SK-N-SH treated with all-trans-retinoic acid at 6 μM for 48 hours (cell line): ENCODE data around the gene ELMO1.
A peak's percentile ranks its signal among the peaks of the same experiment; 100 is the strongest.

Experiments used
- ATAC-seq: fragments of 200-7000 bp; cut with Tn5 transposase; 3 replicates; pipeline ENCODE4 v1.9.1; 2020; ENCODE audit warnings: mild to moderate bottlenecking, moderate library complexity
- ARNTL ChIP-seq: fragments of 450-650 bp; formaldehyde crosslinking; IDR thresholded peaks from 2 replicates; pipeline ENCODE4 v1.5.0; 2020; ENCODE audit warnings: low read depth, mild to moderate bottlenecking, moderate library complexity, borderline replicate concordance
- BACH2 ChIP-seq: fragments of 250-450 bp; sonication (Bioruptor Pico); IDR thresholded peaks from 2 replicates; pipeline ENCODE4 v1.9.0; 2021; ENCODE audit warnings: mild to moderate bottlenecking, borderline replicate concordance
- CSDC2 ChIP-seq: fragments of 250-450 bp; sonication (Bioruptor Pico); IDR thresholded peaks from 2 replicates; pipeline ENCODE4 v1.5.0; 2020; ENCODE audit warnings: mild to moderate bottlenecking, moderate library complexity
- ESRRG ChIP-seq: fragments of 250-450 bp; sonication (Bioruptor Pico); IDR thresholded peaks from 2 replicates; pipeline ENCODE4 v1.6.1; 2021; ENCODE audit warnings: mild to moderate bottlenecking
- GLIS3 ChIP-seq: fragments of 250-450 bp; sonication (Bioruptor Pico); IDR thresholded peaks from 2 replicates; pipeline ENCODE4 v1.5.0; 2020; ENCODE audit warnings: mild to moderate bottlenecking, moderate library complexity
- ISL1 ChIP-seq: fragments of 250-450 bp; sonication (Bioruptor Pico); IDR thresholded peaks from 2 replicates; pipeline ENCODE4 v2.1.2; 2022; ENCODE audit warnings: mild to moderate bottlenecking, moderate library complexity
- OSR1 ChIP-seq: fragments of 250-450 bp; sonication (Bioruptor Pico); IDR thresholded peaks from 2 replicates; pipeline ENCODE4 v1.8.0; 2022; ENCODE audit warnings: moderate library complexity, mild to moderate bottlenecking, inconsistent platforms
- TOX ChIP-seq: fragments of 250-450 bp; sonication (Bioruptor Pico); IDR thresholded peaks from 2 replicates; pipeline ENCODE4 v1.8.0; 2021; ENCODE audit warnings: mild to moderate bottlenecking, moderate library complexity, borderline replicate concordance
- ZC3H10 ChIP-seq: fragments of 250-450 bp; sonication (Bioruptor Pico); IDR thresholded peaks from 2 replicates; pipeline ENCODE4 v1.5.1; 2021; ENCODE audit warnings: mild to moderate bottlenecking, moderate library complexity
- ZFP3 ChIP-seq: fragments of 250-450 bp; sonication (Bioruptor Pico); IDR thresholded peaks from 2 replicates; pipeline ENCODE4 v1.5.0; 2020; ENCODE audit warnings: mild to moderate bottlenecking, moderate library complexity
- ZFP30 ChIP-seq: fragments of 450-650 bp; formaldehyde crosslinking; IDR thresholded peaks from 2 replicates; pipeline ENCODE4 v1.5.0; 2022; ENCODE audit warnings: mild to moderate bottlenecking, moderate library complexity
- ZNF70 ChIP-seq: fragments of 450-650 bp; formaldehyde crosslinking; IDR thresholded peaks from 2 replicates; pipeline ENCODE4 v1.5.0; 2020; ENCODE audit warnings: mild to moderate bottlenecking, moderate library complexity
- ZNF8 ChIP-seq: fragments of 450-650 bp; formaldehyde crosslinking; IDR thresholded peaks from 2 replicates; pipeline ENCODE4 v1.5.0; 2020; ENCODE audit warnings: mild to moderate bottlenecking, moderate library complexity
- TF ChIP-seq, protein P1 (sequence below): fragments of 250-450 bp; sonication (Bioruptor Pico); IDR thresholded peaks from 2 replicates; pipeline ENCODE4 v1.5.0; 2020; ENCODE audit warnings: mild to moderate bottlenecking, moderate library complexity
- TF ChIP-seq, protein P2 (sequence below): fragments of 250-450 bp; sonication (Bioruptor Pico); IDR thresholded peaks from 2 replicates; pipeline ENCODE4 v1.8.0; 2021; ENCODE audit warnings: low read depth, mild to moderate bottlenecking, moderate library complexity, borderline replicate concordance
- TF ChIP-seq, protein P3 (sequence below): fragments of 250-450 bp; sonication (Bioruptor Pico); IDR thresholded peaks from 2 replicates; pipeline ENCODE4 v1.8.0; 2020; ENCODE audit warnings: mild to moderate bottlenecking, moderate library complexity, borderline replicate concordance

ELMO1 gene

DNA sequence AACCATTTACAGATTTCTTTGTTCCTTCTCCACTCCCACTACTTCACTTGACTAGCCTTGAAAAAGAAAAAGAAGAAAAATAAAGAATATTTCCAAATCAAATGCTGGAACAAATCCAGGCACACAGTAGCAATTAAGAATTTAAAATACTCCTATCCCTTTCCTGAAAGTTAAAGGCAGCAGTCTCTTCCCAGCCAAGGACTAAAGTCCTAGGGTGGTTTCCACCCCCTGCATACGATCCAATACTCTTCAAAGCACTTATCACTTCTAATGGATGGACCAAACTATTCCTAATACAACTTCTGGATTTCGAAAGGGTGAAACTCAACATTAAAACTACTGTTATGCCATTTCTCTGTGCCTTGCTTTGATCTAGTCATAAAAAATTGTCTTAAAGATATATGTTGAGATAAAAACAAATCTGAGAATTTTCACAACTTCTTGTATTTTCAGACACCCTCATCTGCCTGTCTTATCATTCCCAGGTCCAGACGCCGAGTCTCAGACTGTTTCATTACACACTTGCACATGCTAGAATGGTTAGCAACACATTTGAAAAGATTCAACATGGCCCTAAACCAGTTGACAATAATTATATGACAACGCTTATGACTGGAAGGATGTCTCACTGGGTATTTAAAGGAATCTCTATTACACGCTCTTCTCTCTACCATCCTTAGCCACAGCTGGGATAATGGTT, 13.4 kb downstream of the ELMO1 start:
- ATAC-seq: no peak
- TF ChIP-seq TOX (no peak), CSDC2 (CRISPR knock-in tag) (no peak), ZNF8 (CRISPR knock-in tag) (no peak), ZNF70 (CRISPR knock-in tag) (no peak)
- TF ChIP-seq, protein P1, sequence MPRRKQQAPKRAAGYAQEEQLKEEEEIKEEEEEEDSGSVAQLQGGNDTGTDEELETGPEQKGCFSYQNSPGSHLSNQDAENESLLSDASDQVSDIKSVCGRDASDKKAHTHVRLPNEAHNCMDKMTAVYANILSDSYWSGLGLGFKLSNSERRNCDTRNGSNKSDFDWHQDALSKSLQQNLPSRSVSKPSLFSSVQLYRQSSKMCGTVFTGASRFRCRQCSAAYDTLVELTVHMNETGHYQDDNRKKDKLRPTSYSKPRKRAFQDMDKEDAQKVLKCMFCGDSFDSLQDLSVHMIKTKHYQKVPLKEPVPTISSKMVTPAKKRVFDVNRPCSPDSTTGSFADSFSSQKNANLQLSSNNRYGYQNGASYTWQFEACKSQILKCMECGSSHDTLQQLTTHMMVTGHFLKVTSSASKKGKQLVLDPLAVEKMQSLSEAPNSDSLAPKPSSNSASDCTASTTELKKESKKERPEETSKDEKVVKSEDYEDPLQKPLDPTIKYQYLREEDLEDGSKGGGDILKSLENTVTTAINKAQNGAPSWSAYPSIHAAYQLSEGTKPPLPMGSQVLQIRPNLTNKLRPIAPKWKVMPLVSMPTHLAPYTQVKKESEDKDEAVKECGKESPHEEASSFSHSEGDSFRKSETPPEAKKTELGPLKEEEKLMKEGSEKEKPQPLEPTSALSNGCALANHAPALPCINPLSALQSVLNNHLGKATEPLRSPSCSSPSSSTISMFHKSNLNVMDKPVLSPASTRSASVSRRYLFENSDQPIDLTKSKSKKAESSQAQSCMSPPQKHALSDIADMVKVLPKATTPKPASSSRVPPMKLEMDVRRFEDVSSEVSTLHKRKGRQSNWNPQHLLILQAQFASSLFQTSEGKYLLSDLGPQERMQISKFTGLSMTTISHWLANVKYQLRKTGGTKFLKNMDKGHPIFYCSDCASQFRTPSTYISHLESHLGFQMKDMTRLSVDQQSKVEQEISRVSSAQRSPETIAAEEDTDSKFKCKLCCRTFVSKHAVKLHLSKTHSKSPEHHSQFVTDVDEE: no peak

DNA sequence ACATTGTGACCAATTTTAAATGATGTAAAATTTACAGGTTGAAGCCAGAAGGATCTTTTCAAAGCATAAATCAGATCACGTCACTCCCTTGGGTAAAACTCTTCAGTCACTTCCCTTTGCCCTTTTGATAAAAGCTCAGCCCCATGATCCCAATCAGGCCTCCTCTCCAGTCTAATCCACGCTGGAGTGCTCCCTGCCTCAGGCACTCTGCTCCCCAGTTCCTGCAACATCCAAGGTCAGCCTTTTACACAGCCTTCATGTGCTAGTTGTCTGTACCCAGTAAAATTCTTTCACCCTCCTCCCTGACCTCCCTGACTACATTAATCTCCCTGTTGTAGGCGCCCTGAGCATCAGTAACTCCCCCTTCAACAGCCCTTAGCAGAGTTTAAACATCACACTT, 14.1 kb downstream of the ELMO1 start:
- no peak for ATAC-seq
- TF ChIP-seq, protein P2, sequence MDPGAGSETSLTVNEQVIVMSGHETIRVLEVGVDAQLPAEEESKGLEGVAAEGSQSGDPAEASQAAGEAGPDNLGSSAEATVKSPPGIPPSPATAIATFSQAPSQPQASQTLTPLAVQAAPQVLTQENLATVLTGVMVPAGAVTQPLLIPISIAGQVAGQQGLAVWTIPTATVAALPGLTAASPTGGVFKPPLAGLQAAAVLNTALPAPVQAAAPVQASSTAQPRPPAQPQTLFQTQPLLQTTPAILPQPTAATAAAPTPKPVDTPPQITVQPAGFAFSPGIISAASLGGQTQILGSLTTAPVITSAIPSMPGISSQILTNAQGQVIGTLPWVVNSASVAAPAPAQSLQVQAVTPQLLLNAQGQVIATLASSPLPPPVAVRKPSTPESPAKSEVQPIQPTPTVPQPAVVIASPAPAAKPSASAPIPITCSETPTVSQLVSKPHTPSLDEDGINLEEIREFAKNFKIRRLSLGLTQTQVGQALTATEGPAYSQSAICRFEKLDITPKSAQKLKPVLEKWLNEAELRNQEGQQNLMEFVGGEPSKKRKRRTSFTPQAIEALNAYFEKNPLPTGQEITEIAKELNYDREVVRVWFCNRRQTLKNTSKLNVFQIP (CRISPR knock-in tag): no peak
- TF ChIP-seq ARNTL (CRISPR knock-in tag) (no peak), GLIS3 (no peak), ESRRG (CRISPR knock-in tag) (no peak), OSR1 (CRISPR knock-in tag) (no peak)
- TF ChIP-seq, protein P3, sequence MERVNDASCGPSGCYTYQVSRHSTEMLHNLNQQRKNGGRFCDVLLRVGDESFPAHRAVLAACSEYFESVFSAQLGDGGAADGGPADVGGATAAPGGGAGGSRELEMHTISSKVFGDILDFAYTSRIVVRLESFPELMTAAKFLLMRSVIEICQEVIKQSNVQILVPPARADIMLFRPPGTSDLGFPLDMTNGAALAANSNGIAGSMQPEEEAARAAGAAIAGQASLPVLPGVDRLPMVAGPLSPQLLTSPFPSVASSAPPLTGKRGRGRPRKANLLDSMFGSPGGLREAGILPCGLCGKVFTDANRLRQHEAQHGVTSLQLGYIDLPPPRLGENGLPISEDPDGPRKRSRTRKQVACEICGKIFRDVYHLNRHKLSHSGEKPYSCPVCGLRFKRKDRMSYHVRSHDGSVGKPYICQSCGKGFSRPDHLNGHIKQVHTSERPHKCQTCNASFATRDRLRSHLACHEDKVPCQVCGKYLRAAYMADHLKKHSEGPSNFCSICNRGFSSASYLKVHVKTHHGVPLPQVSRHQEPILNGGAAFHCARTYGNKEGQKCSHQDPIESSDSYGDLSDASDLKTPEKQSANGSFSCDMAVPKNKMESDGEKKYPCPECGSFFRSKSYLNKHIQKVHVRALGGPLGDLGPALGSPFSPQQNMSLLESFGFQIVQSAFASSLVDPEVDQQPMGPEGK: no peak

DNA sequence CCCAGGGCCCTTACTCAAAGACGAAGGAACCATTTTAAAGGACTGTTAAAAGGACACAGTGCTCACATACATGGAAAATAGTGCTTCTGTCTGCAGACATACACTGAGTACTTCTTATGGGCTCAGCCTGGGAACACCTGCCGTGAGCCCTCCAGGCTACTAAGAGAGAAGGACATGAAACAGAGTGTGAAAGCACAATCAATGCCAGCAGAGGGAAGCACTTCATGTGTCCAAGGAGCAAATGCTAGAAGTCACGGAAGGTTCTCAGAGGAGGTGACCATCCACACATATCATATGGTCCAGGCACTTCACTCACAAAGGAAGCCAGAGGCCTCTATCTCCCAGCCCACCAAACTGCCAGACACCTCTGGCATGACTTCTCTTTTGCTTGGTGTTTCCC, 15.5 kb downstream of the ELMO1 start:
- no peak for ATAC-seq
- TF ChIP-seq BACH2 (CRISPR knock-in tag) (no peak), TOX (no peak), ZNF70 (CRISPR knock-in tag) (peak; percentile 83)

DNA sequence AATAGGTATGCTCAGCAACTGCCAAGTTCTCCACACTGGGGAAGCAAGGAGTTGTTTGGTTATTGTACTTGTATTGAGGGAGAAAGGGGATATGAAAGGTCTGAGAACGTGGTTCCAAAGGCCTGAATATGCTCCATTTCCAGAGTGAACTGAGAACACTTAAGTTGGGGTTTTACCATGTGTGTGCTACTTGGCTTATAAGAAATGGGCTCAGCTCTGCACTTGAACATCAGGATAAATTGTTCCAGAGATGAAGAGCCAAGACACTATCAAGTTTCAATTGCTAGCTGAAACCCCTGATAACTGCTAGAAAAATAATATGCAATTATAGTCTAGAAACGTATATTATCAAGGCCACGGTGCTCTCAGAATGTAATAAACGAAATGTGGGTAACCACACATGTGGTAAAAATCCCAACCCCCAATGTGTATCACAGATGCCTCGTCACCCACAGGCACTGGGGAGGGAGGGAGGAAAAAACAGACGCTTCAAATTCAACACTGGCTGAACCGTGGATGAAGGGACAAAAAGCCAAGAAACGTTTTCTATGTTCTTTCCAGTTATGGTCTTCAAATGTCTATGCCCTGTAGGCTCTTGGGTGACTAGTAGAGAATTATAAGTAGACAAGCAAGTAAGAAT, 16.3 kb downstream of the ELMO1 start:
- TF ChIP-seq ZFP30 (CRISPR knock-in tag): no peak
- no peak for TF ChIP-seq ARNTL (CRISPR knock-in tag)
- no peak for TF ChIP-seq ZNF70 (CRISPR knock-in tag)
- TF ChIP-seq TOX: no peak
- no peak for TF ChIP-seq ISL1
- ATAC-seq: no peak

DNA sequence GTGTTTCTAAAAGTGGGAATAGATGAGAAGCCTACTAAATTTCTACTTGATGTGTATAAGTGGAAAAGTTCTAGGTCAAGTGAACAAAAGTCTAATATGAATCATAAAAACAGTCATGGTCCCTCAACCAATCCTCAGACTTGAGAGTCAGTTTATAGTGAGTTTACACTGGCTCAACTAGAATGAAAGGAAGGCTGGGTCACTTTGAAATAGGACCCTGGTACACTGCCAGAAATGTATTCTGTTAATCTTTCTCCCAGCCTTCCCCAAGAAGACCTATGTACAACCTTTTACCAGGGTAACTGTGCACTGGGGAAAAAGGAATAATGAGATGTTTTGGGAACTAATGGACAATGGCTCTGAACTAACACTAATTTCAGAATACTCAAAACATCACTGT, 17.3 kb downstream of the ELMO1 start:
- TF ChIP-seq ISL1: no peak
- no peak for TF ChIP-seq GLIS3
- ATAC-seq: no peak

DNA sequence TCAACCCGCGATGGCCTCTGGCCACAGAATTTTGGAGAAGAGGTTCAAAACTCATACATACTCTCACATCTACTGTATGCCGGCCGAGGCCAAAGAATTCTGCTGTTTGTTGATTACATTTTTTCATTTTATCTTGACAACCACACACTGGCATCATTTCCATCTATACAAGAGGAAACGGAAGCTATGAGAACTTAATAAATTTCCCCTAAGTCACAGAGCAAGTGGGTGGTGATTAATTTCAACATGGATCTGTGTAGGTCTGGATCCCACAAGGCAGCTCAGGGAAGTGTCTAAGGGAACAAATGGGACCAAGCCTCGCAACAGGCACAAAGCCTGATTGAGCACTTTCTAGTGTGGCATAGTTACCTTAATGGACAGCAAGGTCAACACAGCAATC, 18.0 kb downstream of the ELMO1 start:
- ATAC-seq: no peak
- no peak for TF ChIP-seq ZC3H10 (CRISPR knock-in tag)
- TF ChIP-seq OSR1 (CRISPR knock-in tag): no peak
- TF ChIP-seq, protein P2 (CRISPR knock-in tag): no peak
- no peak for TF ChIP-seq ZFP3 (CRISPR knock-in tag)
- TF ChIP-seq ESRRG (CRISPR knock-in tag): no peak
